Measurements from ENCODE around the gene TRMU.
"Not testable (repeated sequence)": the region's sequence is repeated elsewhere in the genome, so short reads cannot be mapped to it uniquely, and the experiment has no call there.

Gene TRMU

GRCh38 chr22:46303347-46303965 lies 32.1 kb upstream of the TRMU start:
- no peak overlapping the region for H3K4me3 ChIP-seq (ENCODE audit: control insufficient read depth, low read depth, low read length)
- TF ChIP-seq CTCF (IDR thresholded peaks at IDR 0.05; ENCODE audit: control insufficient read depth, insufficient read depth, low read depth, low read length, missing control alignments) = no peak
- DNase-seq (ENCODE audit: low read depth) = no peak

GRCh38 chr22:46308283-46308988 lies 27.1 kb upstream of the TRMU start:
- DNase-seq (ENCODE audit: low read depth) = no peak
- no peak overlapping the region for H3K4me3 ChIP-seq (ENCODE audit: control insufficient read depth, low read depth, low read length)
- no peak for TF ChIP-seq CTCF (IDR thresholded peaks at IDR 0.05; ENCODE audit: control insufficient read depth, insufficient read depth, low read depth, low read length, missing control alignments)

- DNase-seq (ENCODE audit: low read depth) = no peak
- no peak overlapping the region for H3K4me3 ChIP-seq (ENCODE audit: control insufficient read depth, low read depth, low read length)
- TF ChIP-seq CTCF (IDR thresholded peaks at IDR 0.05; ENCODE audit: control insufficient read depth, insufficient read depth, low read depth, low read length, missing control alignments) = no peak
These were observed 25.9 kb upstream of the TRMU start for GRCh38 chr22:46309526-46310085.

GRCh38 chr22:46312056-46312455 lies 23.5 kb upstream of the TRMU start:
- H3K4me3 ChIP-seq (ENCODE audit: control insufficient read depth, low read depth, low read length) = no peak overlapping the region
- no peak for TF ChIP-seq CTCF (IDR thresholded peaks at IDR 0.05; ENCODE audit: control insufficient read depth, insufficient read depth, low read depth, low read length, missing control alignments)
- no peak for DNase-seq (ENCODE audit: low read depth)

- not testable (repeated sequence) for DNase-seq (ENCODE audit: low read depth); H3K4me3 ChIP-seq (ENCODE audit: control insufficient read depth, low read depth, low read length)
These were observed 22.7 kb upstream of the TRMU start for GRCh38 chr22:46312848-46313247.

GRCh38 chr22:46315976-46316375 lies 19.5 kb upstream of the TRMU start:
- TF ChIP-seq CTCF (IDR thresholded peaks at IDR 0.05; ENCODE audit: control insufficient read depth, insufficient read depth, low read depth, low read length, missing control alignments) = no peak
- DNase-seq (ENCODE audit: low read depth) = no peak
- H3K4me3 ChIP-seq (ENCODE audit: control insufficient read depth, low read depth, low read length) = no peak overlapping the region

GRCh38 chr22:46317646-46318045 lies 17.9 kb upstream of the TRMU start:
- H3K4me3 ChIP-seq (ENCODE audit: control insufficient read depth, low read depth, low read length) = no peak overlapping the region
- TF ChIP-seq CTCF (IDR thresholded peaks at IDR 0.05; ENCODE audit: control insufficient read depth, insufficient read depth, low read depth, low read length, missing control alignments) = no peak
- DNase-seq (ENCODE audit: low read depth) = no peak
